Activated CD4-positive, CD25-positive, alpha-beta regulatory T cell treated with anti-CD3 and anti-CD28 coated beads, Interleukin-2, amount 50 U/mL, for 24 hours (primary cell): ENCODE data around the gene CRIM1.

ENCODE experiments used
- ATAC-seq, 2 donors: fragments of 150-1000 bp; cut with Tn5 transposase; one replicate each; pipeline ENCODE4 v1.10.0; 2021; ENCODE audit warnings: mild to moderate bottlenecking in 1 of 2, moderate library complexity in 1 of 2

CRIM1 gene

DNA sequence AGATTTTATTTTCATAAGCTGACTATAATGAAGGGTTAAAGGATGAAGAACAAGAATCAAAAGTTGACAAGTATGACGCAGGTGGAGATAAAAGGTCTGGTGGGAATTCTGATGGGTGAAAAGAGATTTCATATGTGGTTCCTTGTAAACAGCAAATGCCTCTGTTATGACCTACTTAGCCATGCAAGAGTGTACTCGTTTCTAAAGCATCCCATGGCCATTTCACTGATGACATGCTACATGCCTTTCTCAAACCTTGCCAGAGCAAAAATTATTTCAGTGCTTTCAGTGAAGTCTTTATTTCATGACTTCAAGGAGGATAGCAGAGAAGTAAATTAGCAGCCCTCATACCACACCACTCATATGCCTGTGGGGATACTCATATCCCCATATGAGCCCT, 170.6 kb downstream of the CRIM1 start:
- ATAC-seq, result no peak

DNA sequence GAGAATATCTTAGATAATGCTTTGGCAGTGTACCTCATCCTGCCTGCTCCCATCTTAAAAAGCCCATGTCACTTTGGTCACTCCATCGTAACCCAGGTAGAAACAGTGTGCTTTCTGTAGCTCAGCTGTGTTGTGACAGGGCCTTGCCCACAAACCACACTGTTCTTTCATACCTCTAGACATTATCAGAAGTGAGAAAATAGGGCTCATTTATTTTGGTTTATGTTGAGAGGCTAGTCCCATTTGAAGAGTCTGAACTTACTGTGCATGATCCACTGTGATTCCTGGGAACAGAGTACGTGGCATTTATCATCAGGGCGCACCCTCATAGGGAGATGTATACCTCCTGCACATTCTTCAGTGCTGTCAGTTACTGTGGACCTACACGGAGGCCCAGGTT, 172.7 kb downstream of the CRIM1 start:
- ATAC-seq, result no peak

DNA sequence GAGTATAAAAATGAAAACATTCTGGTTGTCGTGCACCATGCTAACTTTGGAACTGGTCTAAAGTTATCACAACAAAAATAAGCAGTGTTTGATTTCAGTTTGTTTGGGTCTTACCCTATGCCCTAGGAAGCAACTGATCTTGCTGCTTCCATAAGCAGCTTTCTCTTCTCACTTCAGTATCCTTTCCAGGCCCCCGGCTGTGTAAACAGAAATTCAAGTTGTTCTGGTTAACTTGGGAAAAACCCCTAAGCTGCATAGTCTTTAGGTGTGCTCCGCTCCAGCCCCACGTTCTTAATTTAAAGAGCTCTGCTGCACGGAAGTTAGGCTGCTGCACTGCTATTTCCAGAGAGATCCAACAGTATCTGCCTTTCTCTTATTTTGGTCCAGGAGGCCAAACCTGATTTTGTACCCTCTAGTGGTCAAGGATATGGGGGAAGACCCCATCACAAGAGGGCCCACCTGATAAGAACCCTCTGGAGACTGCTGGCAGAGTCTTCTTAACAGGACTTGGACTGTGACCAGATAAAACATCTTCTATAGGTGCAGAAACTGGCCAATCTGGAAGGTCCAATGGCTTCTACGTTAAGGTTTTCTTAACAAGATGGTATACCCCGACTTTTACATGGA, 173.3 kb downstream of the CRIM1 start:
- ATAC-seq, result no peak

DNA sequence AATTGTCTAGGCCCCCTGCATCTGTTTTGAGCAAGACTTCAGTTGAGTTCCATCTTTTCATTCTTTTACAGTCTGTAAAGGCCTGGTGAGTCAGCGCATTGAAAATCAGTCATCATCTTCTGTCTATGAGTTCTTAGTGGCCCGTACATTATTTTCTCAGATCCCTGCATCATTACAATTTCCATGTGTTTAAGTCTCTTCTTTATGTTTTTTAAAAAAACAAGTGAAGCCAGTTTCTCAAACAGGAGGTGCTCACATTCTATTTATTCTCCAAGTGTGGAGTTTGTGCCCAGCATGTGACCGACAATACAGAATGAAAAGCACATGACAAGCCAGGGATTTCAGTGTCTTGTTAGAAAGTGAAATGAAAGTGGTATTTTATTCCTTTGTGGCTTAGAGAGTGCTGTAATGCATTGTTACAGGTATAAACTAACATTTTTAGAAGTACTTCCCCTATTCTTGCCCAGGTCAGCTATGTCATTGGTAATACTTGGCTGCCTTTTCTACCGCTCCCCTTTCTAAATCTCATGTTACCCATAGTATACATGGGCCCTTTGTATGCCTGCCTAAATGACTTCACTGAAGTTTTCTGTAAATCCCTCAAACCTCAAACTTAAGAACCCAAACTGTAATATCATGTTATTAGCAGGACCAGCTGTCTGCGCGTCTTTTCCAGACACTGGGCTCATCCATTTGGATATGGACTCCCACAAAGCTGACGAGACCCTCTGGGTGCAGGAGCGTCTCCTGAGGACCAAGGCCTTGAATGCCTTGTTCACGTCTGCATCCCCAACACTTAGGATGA, 174.8 kb downstream of the CRIM1 start:
- ATAC-seq, result no peak

DNA sequence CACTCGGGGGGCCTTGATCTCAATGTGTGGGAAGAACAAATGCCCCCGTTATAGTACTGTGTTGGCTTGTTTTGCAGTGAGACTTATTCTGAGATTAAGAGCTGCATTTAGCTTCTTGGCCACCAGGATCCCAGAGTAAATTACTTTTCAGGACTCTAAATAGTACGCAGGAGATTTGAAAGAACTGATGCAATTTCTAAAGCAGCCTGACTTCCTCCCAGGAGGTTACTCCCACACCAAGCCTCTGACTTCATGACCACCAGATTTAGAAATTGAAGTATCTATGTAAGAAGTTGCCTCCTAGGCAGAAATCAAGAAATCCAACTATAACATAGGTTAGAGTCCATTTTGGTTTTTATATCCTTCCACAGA, 175.4 kb downstream of the CRIM1 start:
- no peak for ATAC-seq

- no peak for ATAC-seq
Observed at GRCh38 chr2:36534275-36534799, 178.8 kb downstream of the CRIM1 start.

DNA sequence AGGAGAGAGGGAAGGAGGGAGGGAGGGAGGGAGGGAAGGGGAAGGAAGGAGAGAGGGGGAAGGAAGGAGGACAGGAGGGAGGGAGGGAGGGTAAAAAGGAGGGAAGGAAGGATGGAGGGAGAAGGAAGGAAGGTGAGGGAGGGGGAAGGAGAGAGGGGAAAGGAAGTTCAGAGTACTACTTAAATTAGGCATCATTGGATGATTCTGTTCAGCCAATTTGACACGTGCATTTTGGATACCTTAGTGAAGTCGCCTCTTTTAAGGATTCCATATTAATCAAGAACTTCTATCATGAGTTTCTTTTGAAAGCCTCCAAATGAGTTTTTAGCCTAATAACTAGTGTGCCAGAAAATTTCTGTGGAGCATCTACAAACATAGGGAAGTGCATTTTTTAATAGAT, 179.5 kb downstream of the CRIM1 start:
- ATAC-seq, result no peak

GRCh38 chr2:36536776-36537175, 181.2 kb downstream of the CRIM1 start:
- no peak for ATAC-seq

- ATAC-seq, result no peak
Observed at GRCh38 chr2:36538335-36538734, 182.8 kb downstream of the CRIM1 start.

DNA sequence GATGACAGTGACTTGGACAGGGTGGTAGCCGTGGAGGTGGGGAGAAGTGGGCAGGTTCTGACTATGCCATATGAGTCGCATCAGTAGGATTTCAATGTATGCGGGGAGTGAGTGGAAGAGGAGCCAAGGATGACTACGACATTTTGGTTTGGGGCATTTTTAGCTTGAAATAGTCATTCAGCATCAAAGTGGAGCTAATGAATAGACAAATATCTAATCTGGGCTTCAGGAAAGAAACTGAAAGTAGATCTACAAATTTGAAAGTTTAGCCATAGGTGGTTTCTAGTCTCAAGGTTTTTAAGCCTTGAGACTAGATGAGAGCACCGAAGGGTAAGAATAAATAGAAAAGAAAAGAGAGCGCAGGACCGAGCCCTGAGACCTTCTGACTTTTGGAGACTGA, 184.1 kb downstream of the CRIM1 start:
- ATAC-seq, result no peak

GRCh38 chr2:36540986-36541754, 185.6 kb downstream of the CRIM1 start:
- ATAC-seq, result no peak

DNA sequence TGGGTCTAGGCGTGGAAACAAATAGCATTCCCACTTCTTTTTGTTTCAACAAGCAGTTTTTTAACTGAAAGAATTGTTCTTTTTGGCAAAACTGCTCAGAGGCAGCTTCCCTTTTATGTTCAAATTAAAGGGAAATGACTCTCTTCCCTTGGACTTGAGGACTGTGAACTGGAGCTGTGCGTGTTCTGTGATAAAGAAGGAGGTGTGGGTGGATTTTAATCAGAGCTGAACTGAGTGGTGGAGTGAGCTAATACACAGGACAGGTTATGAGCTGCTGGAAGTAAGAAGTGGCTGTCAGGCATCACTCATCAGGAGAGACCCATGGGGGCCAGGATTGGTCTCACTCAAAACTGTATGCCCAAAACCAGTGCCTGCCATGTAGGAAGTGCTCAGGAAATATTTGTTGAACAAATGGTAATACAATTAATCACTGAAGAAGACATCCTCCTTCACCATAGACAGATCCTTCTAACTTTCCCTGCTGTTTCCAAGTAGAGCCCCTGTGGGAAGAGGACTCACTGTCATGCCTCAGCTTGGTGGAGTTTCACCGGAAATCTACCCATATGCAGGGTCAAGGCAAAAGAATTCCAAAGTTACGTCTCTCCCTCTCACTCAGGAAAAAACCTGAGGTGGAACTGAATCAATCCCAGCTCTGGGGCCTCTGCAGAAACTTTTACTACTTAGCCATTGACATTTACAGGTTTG, 186.5 kb downstream of the CRIM1 start:
- ATAC-seq, result no peak

DNA sequence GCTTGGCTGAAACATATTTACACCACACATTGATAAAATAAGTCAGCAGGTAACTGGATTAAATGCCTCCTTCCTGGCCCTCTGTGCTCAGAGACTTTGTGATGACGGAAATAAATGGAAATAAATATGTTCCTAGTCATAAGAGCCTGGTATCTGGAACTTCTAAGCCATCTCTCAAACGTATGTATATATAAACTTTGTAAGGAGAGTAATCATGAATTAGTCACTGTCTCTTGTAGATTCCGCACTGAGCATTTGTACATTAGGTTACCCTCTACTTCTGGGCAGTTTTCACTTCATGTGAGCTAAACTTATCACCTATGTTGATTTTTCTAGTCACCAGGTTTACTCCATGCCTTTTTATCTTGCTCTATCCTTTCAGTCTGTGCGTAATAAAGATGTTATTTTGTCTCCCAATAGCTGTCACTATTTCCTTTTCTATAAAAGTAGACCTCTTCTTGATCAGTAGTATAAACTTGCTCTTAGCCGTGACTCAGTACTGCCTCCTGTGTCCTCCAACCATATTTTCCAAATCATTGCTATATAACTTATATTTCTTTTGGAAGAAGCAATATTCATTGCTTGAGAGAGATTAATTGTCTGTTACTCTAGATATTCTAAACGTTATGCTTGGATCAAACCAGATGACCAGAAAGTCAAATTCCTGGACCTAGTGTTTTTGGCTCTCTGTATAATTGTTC, 189.2 kb downstream of the CRIM1 start:
- ATAC-seq, result no peak

- no peak for ATAC-seq
Observed at GRCh38 chr2:36545871-36546416, 190.4 kb downstream of the CRIM1 start.

DNA sequence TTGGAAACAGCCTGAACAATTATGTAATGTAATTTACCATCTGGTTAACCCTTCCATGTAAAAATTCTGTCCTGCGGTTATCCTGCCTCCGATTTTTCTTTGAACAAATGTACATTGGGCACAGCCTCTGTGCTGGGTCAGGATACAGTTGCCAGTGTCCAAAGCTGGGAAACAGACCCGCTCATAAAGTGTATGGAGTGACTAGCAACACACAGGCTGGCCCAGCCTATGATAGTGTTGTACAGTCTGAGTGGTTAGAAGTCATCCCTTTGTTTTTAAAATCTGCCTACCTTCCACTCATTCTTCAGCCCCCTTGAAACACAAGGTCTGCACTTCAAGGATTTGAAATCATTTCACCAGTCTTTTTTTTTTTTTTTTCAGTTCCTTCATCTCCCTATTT, 192.3 kb downstream of the CRIM1 start:
- no peak for ATAC-seq

- no peak for ATAC-seq
Observed at GRCh38 chr2:36549165-36549574, 193.6 kb downstream of the CRIM1 start.

DNA sequence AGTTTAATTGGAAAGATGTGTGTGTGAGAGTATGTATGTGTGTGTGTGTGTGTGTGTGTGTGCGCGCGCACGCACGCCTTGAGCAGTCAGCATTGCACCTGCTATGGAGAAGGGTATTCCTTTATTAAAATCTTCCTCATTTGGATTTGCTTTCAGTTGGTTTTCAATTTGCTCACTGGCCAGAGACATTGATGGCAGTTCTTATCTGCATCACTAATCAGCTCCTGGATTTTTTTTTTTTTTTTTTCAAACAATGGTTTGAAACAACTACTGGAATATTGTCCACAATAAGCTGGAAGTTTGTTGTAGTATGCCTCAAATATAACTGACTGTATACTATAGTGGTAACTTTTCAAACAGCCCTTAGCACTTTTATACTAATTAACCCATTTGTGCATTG, 194.4 kb downstream of the CRIM1 start:
- no peak for ATAC-seq

DNA sequence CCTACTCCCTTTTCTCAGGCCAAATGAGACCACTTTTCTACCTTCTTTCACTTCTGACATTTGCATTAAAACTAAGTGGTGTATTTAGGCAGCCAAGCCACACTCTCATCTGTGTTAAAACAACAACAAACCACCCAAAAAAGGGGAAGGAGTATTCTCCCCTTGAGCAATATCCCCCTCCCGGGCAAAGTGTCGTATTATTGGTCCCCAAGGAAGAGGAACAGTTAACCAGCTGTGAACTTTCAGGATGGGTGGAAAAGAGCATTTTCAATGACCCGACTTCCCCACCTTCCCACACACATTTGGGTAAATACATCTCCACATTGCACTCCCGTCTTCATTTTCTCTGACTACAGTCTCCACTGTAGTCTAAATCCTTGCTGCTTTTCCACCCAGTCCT, 198.1 kb downstream of the CRIM1 start:
- ATAC-seq, result no peak

DNA sequence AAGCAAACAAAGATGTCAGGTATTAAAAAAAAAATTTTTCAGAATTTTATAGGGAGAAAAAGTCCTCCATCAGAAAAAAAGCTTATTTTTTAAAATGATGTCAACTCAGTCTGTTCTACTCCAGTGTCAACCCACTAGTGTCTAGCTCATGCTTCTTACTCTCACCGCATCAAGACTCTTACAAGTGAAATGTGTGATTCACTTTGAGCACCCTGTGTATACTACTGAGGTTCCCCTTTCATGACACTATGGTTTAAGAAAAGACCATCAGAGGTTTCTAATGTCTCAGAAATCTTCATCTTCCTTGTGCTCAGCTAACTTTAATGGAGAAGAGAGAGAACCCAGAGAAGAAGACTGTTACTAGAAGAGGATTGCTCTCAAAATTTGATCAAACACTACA, 199.0 kb downstream of the CRIM1 start:
- no peak for ATAC-seq

- ATAC-seq, result no peak
Observed at GRCh38 chr2:36555789-36556188, 200.2 kb downstream of the CRIM1 start.

DNA sequence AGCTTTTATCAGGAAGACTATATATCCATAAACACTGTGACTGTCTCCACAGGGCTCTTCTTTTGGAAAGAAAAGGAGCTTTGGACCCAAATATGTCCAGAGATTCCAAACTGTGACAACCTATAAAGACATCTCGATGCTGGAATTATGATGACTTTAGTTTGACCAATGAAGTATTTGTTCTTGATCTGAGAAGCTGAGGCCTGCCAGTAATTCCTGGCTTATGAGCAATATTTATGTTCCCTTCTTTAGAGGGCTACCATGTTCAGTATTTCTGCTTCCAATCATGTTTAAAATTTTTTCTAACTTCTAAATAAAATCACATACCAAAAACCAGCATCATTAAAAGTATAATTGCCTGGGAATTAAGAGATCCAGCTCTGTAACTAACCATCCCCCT, 201.3 kb downstream of the CRIM1 start:
- no peak for ATAC-seq
